NCI-H82 treated with DMSO at 0.1 percent for 48 hours (cell line): ENCODE results near the gene ARHGAP19.
"Not testable (repeated sequence)": the region's sequence is repeated elsewhere in the genome, so short reads cannot be mapped to it uniquely, and the experiment has no call there.

ENCODE experiments used
- DNase-seq: peaks from one replicate; lab custom pipeline; 2025; ENCODE audit not compliant: unreplicated experiment; lab: John Stamatoyannopoulos, UW

Gene ARHGAP19

DNA sequence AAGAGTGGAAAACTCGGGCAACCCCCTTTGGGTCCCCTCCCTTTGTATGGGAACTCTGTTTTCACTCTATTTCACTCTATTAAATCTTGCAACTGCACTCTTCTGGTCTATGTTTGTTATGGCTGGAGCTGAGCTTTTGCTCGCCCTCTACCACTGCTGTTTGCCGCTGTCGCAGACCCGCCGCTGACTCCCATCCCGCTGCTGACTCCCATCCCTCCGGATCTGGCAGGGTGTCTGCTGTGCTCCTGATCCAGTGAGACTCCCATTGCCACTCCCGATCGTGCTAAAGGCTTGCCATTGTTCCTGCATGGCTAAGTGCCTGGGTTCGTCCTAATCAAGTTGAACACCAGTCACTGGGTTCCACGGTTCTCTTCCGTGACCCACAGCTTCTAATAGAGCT, 2.4 kb downstream of the ARHGAP19 start:
- not testable (repeated sequence) for DNase-seq

DNA sequence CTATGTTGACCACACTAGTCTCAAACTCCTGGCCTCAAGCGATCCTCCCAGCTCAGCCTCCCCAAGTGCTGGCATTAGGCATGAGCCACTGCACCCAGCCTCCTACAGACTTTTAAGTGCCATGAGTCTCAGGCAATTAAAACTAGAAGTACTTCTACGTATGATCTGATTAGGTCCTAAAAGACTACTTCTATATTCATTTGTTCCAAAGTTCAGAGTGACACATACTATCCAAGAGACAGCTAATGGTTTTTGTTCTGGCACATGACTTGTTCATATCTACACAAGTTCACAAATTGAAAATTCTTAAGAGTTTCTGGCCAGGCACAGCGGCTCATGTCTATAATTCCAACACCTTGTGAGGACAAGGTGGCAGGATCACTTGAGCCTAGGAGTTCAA, 11.7 kb downstream of the ARHGAP19 start:
- DNase-seq = no peak

DNA sequence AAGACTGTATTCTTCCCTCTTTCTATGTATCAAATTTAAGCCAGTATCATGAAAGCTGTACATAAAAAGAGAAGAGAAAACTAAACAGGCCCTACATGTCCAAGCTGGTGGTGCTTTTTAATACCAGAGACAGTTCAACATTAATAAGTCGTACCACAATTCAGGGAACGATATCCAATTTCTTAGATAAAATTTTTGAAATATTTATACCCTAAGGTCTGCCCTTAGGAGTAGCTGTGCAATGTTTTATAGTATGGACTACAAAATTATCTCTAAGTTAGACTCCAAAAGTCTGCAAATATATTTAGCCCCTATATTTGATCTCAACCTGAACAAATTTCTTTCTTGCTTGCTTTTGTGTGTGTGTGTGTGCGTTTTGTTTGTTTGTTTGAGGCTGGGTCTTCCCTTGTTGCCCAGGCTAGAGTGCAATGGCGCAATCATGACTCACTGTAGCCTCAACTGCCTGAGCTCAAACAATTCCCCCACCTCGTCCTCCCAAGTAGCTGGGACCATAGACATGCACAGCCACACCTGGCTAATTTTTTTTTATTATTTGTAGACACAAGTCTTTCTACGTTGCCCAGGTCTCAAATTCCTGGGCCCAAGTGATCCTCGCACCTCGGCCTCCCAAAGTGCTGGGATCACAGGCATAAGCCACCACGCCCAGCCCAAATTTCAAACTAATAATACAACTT, 13.2 kb downstream of the ARHGAP19 start:
- no peak for DNase-seq

DNA sequence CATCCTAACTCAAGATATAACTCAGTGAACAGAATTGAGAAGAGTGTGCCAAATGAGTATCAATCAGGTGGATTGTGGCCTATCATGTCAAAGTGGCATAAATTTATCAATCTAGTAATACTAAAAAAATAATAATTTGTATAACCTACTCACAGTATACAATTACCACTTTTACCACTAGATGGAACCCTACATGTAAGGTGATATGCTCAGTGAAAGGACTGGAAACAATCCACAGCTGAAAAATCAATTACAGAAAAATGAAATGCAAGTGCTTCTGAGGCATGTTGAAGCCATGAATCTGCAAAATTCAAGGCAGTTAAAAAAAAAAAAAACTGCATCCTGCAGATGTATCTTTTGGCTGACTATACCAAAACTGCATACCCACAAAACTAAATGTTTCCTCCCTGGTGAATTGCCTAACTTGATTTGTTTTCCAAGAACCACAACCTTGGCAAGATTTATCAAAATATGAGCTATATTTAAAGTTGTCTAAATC, 13.9 kb downstream of the ARHGAP19 start:
- DNase-seq = peak; percentile 5

DNA sequence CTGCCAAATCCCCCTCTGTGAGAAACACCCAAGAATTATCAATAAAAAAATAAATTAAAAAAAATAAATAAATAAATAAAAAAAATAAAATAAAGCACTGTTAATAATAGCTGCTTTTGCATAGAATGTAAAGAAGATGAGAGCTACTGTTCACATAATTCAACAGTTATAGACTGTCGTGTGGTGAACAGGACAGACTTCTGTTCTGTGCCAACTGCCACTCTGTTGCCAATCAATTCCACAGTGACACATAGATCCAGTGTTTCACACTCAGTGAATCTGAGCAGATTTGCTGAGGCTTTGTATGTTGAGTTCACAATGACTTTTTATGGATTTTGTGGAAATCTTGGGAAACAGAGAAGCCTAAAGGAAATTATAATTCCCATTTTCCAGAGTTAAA, 14.9 kb downstream of the ARHGAP19 start:
- no peak for DNase-seq

DNA sequence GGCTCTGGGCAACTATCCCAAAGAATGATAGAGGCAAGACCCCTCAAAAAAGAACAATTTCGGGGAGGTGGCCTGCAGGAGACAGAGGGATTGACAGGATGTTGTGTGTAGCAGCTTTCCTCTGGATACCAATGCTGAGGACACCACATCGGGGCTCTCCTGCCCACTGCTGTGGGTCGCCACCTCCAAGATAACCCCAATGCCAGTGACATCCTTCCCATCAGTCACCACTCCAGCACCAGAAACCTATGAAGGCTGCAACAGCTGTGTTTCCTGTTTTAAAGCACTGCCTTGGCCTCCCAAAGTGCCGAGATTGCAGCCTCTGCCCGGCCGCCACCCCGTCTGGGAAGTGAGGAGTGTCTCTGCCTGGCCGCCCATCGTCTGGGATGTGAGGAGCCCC, 17.6 kb downstream of the ARHGAP19 start:
- no peak for DNase-seq

DNA sequence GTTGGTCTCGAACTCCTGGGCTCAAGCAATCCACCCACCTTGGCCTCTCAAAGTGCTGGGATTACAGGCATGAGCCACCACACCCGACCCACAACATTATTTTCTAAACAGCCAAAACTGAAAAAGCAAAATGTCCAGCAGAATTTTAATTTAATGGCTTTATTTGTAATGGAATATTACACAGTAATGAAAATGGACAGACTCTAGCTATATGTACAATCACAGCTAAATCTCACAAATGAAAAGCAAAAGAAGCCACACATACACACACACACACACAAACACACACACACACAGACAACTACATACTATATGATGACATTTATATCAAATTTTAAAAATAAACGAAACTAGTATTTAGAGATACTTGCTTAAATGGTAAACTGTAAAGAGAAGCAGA, 18.7 kb downstream of the ARHGAP19 start:
- DNase-seq = no peak

DNA sequence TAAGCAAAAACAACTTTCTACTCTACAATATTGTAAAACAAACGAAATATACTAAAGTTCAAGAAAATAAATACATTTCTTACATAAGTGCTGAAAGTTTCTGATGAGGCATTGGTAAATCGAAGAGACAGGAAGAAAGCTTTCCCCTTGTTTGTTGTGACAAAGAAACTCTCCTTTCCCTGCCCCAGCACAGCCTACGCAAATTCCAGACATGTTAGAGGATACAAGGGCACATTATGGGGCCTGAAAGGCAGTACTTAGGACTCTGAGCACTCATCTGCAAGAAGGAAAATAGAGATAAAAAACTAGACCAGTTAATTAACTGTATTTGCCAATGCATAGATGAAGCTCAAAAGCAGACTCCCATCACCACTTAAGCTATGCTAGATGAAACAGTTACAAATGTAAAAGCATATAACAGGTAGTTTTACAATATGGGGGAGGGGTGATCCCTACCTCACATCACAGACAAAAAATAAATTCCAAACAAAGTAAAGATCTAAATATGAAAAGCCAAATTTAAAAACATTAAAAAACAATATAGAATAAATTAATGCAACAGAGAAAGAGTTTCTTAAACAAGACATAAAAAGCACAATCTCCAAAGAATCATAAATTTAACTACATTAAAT, 21.8 kb downstream of the ARHGAP19 start:
- no peak for DNase-seq

DNA sequence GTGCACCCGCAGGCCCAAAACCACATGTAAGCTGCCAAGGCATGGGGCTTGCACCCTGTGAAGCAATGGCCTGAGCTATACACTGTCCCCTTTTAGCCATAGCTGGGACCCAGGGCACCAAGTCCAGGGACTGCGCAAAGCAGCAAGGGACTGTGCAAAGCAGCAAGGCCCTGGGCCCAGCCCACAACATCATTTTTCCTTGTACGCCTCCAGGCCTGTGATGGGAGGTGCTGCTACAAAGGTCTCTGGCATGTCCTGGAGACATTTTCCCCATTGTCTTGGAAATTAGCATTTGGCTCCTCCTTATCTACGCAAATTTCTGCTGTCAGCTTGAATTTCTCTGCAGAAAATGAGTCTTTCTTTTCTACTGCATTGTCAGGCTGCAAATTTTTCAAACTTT, 24.8 kb downstream of the ARHGAP19 start:
- DNase-seq = no peak

DNA sequence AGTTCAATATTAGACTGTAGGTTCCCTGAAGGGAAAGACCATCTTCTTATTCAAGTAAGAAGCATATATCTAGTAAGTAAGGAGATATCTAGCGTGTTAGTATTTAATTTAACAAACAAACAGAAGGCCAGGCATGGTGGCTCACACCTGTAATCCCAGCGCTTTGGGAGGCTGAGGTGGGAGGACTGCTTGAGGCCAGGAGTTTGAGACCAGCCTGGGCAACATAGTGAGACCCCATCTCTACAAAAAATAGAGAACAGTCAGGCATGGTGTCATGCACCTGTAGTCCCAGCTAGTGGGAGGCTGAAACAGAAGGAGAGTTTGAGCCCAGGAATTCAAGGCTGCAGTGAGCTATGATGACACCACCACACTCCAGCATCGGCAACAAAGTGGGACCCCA, 27.3 kb downstream of the ARHGAP19 start:
- DNase-seq = not testable (repeated sequence)

DNA sequence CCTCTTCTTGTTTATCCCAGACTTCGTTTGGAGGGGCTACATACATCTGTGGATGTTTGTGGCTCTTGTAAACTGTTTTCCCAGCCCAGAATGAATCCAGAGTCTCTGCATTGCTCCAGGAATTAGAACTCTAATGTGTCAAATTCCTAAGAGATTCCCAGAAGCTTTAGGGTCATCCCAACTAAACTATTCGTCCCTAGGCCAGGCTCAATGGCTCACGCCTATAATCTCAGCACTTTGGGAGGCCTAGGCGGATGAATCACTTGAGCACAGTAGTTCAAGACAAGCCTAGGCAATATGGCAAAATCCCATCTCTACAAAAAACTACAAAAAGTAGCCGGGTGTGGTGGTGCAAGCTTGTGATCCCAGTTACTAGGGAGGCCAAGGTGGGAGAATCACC, 28.5 kb downstream of the ARHGAP19 start:
- DNase-seq = no peak

DNA sequence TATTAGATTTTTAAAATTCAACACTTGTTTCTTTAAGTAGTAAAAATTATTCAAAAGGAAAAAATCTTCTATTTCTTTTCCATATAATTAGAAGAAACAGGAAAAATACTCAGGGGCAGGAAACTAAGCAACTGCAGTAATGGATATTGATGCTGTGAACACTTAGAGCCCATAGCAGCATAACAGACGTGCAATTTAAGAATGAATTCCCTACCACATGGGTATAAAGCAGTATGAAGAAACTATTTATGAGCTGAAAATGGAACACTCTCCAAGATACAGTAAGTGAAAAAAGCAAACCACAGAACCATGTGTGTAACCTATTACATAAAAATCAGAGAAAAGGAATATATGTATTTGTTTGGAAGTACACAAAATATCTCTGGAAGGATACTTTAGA, 30.8 kb downstream of the ARHGAP19 start:
- no peak for DNase-seq

DNA sequence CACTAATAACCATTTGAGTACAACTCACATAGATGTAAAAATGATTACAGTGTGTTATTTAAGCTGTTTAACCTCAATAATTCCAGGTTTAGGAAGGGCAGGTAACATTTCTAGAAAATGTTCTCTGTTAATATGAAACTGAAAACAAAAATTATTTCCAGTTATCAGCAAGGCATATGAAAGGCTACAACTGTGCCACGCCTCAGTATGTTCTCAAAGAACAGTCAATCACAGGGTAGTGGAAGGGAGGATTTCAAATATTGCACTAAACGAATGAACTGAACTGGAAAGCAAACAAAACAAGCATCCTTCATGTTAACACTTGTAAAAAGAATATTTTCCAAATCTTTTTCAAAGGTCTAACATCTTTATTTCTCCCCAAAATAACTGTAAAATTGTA, 31.3 kb downstream of the ARHGAP19 start:
- no peak for DNase-seq

DNA sequence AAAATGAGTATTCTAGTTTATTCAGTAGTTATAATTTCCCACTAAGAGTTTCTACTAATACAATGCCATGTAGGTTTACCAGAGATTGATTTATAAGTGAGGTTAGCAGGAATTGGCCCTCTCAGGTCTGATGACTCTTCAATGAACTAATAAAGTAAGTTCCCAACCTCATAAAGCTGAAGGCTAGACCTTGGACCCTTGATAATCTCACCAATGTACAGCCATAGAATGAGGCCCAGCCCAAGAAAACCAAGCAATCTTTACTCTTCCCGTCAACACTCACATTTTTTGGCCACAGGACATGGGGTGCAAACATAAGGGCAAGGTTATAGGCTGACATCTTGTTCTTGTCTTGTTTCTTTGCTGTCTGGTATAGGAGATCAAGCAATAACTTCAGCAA, 33.3 kb downstream of the ARHGAP19 start:
- no peak for DNase-seq

DNA sequence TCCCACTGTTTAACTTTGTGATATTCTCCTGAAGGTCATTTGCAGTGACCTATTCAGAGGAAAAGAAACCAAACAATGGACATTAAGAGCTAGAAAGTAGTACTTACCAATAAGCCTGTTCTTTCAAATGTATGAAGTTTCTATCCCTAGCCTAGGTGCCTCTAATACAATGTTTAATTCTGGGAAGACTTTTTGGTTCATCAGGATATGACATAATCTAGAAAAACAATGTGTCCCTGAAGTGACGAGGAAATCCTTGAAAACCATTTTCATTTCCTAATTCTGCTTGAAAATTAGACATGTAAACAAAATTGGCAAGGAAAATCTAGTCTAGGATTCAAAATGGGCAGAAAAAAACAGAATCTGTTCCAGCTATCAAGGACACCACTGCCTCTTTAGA, 36.1 kb downstream of the ARHGAP19 start:
- DNase-seq = no peak

DNA sequence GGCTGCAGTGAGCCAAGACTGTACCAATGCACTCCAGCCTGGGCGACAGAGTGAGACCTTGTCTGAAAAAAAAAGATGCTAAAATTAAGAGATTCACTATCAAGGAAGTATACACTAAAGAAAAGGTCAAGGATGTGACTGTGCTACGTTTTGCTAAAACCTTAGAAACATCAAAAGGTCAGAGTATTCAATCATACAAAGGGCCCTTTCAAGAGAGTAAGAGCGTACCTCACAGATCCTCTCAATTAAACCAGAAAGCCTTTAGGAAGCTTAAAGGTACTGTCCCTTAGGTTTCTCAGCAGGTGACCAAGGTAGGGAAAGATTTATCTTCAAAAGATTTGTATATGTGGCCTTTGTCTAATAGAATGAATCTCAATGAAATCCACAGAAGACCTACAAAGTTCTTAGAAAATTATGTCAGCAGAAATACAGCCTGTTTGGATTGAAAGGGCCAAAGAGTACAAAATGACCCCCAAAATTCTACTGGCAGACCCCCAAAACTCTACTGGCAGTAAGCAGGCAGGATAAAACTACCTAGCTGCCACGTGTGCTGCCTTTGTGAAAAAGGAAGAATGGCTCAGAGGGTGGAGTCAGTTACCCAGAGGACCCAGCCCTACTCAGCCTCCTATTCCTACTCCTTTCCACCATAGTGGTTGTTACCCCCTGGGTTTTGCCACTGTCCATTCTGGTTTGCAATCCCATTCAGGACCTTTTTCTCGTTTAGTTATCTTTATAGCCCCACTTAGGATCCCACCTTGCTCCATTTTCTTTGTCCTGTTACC, 36.7 kb downstream of the ARHGAP19 start:
- no peak for DNase-seq

DNA sequence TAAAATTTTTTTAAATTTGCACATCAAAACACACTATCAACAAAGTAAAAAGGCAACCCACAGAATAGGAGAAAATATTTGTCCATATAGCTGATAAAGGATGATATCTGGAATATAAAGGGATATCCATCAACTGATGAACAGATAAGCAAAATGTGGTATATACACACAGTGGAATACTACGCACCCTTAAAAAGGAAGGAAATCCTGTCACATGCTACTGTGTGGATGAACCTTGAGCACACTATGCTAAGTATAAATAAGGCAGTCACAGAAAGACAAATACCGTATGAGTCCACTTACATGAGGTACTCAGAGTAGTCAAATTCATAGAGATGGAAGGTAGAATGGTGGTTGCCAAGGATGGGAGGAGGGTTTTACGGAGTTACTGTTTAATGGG, 37.7 kb downstream of the ARHGAP19 start:
- no peak for DNase-seq

DNA sequence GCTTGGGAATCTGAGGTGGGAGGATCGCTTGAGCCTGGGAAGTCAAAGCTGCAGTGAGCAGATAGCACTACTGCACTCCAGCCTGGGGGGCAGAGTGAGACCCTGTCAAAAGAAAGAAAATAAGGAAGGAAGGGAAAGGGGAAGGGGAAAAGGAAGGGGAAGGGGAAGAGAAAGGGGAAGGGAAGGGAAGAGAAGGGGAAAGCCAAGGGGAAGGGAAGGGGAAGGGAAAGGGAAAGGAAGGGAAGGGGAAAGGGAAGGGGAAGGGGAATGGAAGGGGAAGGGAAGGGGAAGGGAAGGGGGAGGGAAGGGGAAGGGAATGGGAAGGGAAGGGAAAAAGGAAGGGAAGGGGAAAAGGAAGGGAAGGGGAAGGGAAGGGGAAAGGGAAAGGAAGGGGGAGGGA, 41.5 kb downstream of the ARHGAP19 start:
- no peak for DNase-seq

DNA sequence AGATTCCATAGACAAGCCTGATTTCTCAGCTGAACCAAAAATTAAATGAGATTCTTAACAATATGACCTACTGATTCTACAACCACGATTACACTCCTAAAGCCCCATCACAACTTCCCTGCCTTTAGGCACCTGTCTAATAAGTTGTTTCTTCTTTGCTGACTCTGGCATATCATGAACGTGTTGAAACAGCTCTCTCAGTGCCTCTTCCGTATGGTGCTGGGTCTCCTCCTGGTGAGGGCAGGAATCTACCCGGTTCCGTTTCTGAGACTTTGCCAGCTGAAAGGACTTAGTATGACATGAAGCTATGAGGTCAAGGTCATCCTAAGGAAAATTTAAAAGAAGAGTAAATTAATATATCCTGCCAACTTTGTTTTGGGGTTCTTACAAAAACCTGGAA, 48.6 kb downstream of the ARHGAP19 start:
- DNase-seq = no peak

DNA sequence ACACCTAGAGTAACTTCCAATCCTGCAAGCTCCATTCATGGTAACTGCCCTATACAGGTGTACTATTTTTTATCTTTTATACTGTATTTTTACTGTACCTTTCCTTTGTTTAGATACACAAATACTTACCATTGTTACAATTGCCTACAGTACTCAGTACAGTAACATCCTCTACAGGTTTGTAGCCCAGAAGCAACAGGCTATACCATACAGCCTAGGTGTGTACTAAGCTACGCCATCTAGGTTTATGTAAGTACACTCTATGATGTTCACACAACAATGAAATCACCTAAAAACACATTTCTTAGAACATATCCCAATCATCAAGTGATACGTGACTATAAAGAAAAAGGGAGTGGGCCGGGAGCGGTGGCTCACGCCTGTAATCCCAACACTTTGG, 53.6 kb downstream of the ARHGAP19 start:
- no peak for DNase-seq

DNA sequence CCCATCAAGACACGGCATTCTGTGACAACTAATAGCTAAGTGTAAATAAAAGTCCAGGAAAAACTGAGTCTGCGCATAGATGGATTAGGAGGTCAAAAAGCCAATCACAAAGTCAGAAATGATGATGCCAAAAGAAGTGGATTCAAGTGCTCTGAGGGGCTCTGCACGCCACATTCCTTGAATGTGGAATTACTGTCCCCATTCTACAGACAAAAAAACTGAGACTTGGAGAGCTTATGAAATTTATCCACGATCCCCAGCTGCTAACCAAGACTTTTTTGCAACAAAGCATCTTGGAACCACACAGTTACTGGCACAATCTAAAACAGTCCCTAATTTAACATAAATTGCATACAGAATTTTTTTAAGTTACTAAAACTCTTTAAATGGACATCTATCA, 57.1 kb downstream of the ARHGAP19 start:
- DNase-seq = no peak

DNA sequence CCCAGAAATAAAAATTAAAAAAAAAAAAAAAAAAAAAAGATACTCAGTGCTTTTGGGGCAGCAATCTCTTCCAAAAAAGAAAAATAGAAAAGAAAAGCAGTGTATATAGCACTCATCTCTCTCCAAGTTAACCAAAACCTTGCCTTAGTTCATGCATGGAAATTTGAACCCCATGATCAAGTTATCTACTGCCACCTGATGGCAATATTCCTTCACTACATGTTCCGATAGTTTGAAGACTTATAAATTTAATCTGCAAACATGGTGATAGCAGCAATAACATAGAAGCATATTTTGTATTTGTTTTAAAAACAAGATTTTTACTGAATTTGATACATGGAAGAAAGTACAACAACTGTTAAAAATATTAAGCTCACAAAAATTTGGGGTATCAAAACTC, 58.0 kb downstream of the ARHGAP19 start:
- peak; percentile 10 for DNase-seq
